ENCODE data around the gene CCDC43. TPM values are rescaled to one million over a fixed set of nuclear protein-coding genes. Genes with fewer than 3 reads are reported as not detected.
A peak's percentile ranks its signal among the peaks of the same experiment; 100 is the strongest.
"Not testable (repeated sequence)": the region's sequence is repeated elsewhere in the genome, so short reads cannot be mapped to it uniquely, and the experiment has no call there.

CCDC43 gene
- total and polyA plus RNA-seq, 11 donors, result 19.0 to 32.9 (median 26.2) TPM

GRCh38 chr17:44688675-44689476 is 700 bp downstream of the CCDC43 start:
- 3 to 8% (median 5%) methylated on average over 12 to 13 of the region's 13 CpGs for WGBS, 4 donors
- no peaks in the 10 kb centered on the region for H3K9me3 ChIP-seq
- DNase-seq (no peak), ATAC-seq (no peak)
- TF ChIP-seq POLR2A (IDR thresholded peaks at IDR 0.05) (no peak), CTCF (IDR thresholded peaks at IDR 0.05) (no peak)
- H3K4me1 ChIP-seq, result peaks cover 0 to 25% (median 15%) of the 10 kb centered on the region in 12 donors
- no peaks in the 10 kb centered on the region for H3K27me3 ChIP-seq
- H3K36me3 ChIP-seq, result peaks cover 0 to 34% (median 19%) of the 10 kb centered on the region in 9 donors
- intact Hi-C loops (cut with DNase I), result no loop called here
- H3K27ac ChIP-seq, result peak overlapping the region in 11 of 12 donors; percentile 44 to 89 (median 79)
- peak overlapping the region; percentile 61 to 98 (median 85) for H3K4me3 ChIP-seq

- ATAC-seq, result no peak
- WGBS, 4 donors, result 81 to 93% (median 83%) methylated on average over 2 of the region's 2 CpGs
- no peak overlapping the region for H3K27ac ChIP-seq
- peaks cover 0 to 25% (median 15%) of the 10 kb centered on the region in 12 donors for H3K4me1 ChIP-seq
- peak overlapping the region in 3 of 12 donors; percentile 83 to 96 (median 87) for H3K4me3 ChIP-seq
- no peaks in the 10 kb centered on the region for H3K27me3 ChIP-seq
- no peak for TF ChIP-seq CTCF (IDR thresholded peaks at IDR 0.05)
- TF ChIP-seq POLR2A (IDR thresholded peaks at IDR 0.05), result no peak
- DNase-seq, result no peak
- H3K36me3 ChIP-seq, result peaks cover 0 to 41% (median 26%) of the 10 kb centered on the region in 9 donors
- intact Hi-C loops (cut with DNase I), result no loop called here
- H3K9me3 ChIP-seq, result no peaks in the 10 kb centered on the region
Observed at GRCh38 chr17:44688200-44688599, 1.4 kb downstream of the CCDC43 start.

- no peak for ATAC-seq
Observed at GRCh38 chr17:44687756-44688155, 1.8 kb downstream of the CCDC43 start.

GRCh38 chr17:44683303-44683702 is 6.3 kb downstream of the CCDC43 start:
- H3K27me3 ChIP-seq; DNase-seq; H3K4me1 ChIP-seq; H3K4me3 ChIP-seq; intact Hi-C loops (cut with DNase I); H3K9me3 ChIP-seq; H3K27ac ChIP-seq; ATAC-seq: not testable (repeated sequence)
- 87 to 94% (median 89%) methylated on average over 4 of the region's 4 CpGs for WGBS, 4 donors
- peaks cover 2 to 90% (median 75%) of the 10 kb centered on the region in 9 donors for H3K36me3 ChIP-seq

More at GRCh38 chr17:44687756-44688155, 1.8 kb downstream of the CCDC43 start:
- no peak overlapping the region for H3K27ac ChIP-seq
- no peaks in the 10 kb centered on the region for H3K9me3 ChIP-seq
- whole genome bisulfite sequencing, 4 donors, result 91 to 98% (median 96%) methylated on average over 1 of the region's 1 CpG
- DNase-seq, result no peak
- no peak overlapping the region for H3K4me3 ChIP-seq
- intact Hi-C loops (cut with DNase I), result no loop called here
- H3K27me3 ChIP-seq, result no peaks in the 10 kb centered on the region
- H3K4me1 ChIP-seq, result peaks cover 0 to 25% (median 15%) of the 10 kb centered on the region in 12 donors
- H3K36me3 ChIP-seq, result peaks cover 0 to 45% (median 30%) of the 10 kb centered on the region in 9 donors
- TF ChIP-seq CTCF (IDR thresholded peaks at IDR 0.05), result no peak
- no peak for TF ChIP-seq POLR2A (IDR thresholded peaks at IDR 0.05)

All from heart left ventricle (tissue), 16 donors.